CD4-positive, alpha-beta T cell (primary cell): Measurements from ENCODE around the gene NPR2. TPM values are rescaled to one million over a fixed set of nuclear protein-coding genes. Genes with fewer than 3 reads are reported as not detected.

ENCODE experiments used
- ATAC-seq: fragments of 200-7000 bp; cut with Tn5 transposase; one replicate; pipeline ENCODE4 v1.10.0; 2022; ENCODE audit warnings: mild to moderate bottlenecking; ENCODE audit not compliant: poor library complexity
- CTCF ChIA-PET: fragments of 350-600 bp; sonication (Branson Sonifier 250); formaldehyde crosslinking; loops from one replicate; lab custom pipeline; 2021; ENCODE audit warnings: antibody characterized with exemption, inconsistent platforms; lab: Charles Lee
- POLR2A ChIA-PET: fragments of 350-600 bp; sonication (Branson Sonifier 250); formaldehyde crosslinking; loops from one replicate; lab custom pipeline; 2021; ENCODE audit warnings: antibody characterized with exemption, inconsistent platforms; lab: Charles Lee
- DNase-seq, 14 experiments: peaks; one replicate each; pipeline ENCODE4 v3.0.0-alpha.2; 2013 to 2020; ENCODE audit warnings: mixed read lengths in 2 of 14
- H3K27ac ChIP-seq, 2 donors: one replicate each; pipeline versions ENCODE4 v1.5.1 to v1.7.0; 2013; ENCODE audit warnings: low read length in 2 of 2, low read depth in 1 of 2, mild to moderate bottlenecking in 1 of 2
- H3K27me3 ChIP-seq, 2 experiments: 1 replicate in 1 of 2; 2 replicates in 1 of 2; pipeline versions ENCODE4 v1.6.1 to v1.7.0; 2013; ENCODE audit warnings: low read length in 2 of 2, control low read depth in 1 of 2, mild to moderate bottlenecking in 1 of 2, moderate library complexity in 1 of 2; ENCODE audit not compliant: insufficient read depth in 2 of 2, control insufficient read depth in 1 of 2
- H3K36me3 ChIP-seq: one replicate; pipeline ENCODE4 v1.6.1; 2013; ENCODE audit warnings: low read length, control low read depth; ENCODE audit not compliant: insufficient read depth
- H3K4me1 ChIP-seq: one replicate; pipeline ENCODE4 v1.6.1; 2013; ENCODE audit warnings: low read length, control low read depth; ENCODE audit not compliant: insufficient read depth
- H3K4me3 ChIP-seq: one replicate; pipeline ENCODE4 v1.5.1; 2013; ENCODE audit warnings: mild to moderate bottlenecking, low read length, moderate library complexity
- H3K9me3 ChIP-seq, 2 experiments: 1 replicate in 1 of 2; 2 replicates in 1 of 2; pipeline versions ENCODE4 v1.6.1 to v1.7.0; 2013; ENCODE audit warnings: low read length in 2 of 2, mild to moderate bottlenecking in 2 of 2, control low read depth in 1 of 2, moderate library complexity in 1 of 2; ENCODE audit not compliant: control insufficient read depth in 1 of 2, insufficient read depth in 1 of 2
- H3K27ac Mint-ChIP-seq: one replicate; pipeline ENCODE4 v1.8.0; 2020; ENCODE audit warnings: mixed read lengths
- H3K27me3 Mint-ChIP-seq: one replicate; pipeline ENCODE4 v1.8.0; 2021; ENCODE audit warnings: mixed read lengths
- H3K36me3 Mint-ChIP-seq: one replicate; pipeline ENCODE4 v1.8.0; 2021; ENCODE audit warnings: low read depth, mixed read lengths
- H3K4me1 Mint-ChIP-seq: one replicate; pipeline ENCODE4 v1.8.0; 2021; ENCODE audit warnings: low read depth, mixed read lengths
- H3K4me3 Mint-ChIP-seq: one replicate; pipeline ENCODE4 v1.8.0; 2020; ENCODE audit warnings: mild to moderate bottlenecking, mixed read lengths
- H3K9me3 Mint-ChIP-seq: one replicate; pipeline ENCODE4 v1.8.0; 2020; ENCODE audit warnings: mixed read lengths
- intact Hi-C, 2 experiments: fragments of 100-400 bp; cut with DNase I in 1 of 2; cut with micrococcal nuclease in 1 of 2; formaldehyde crosslinking; loops; one replicate each; pipeline versions ENCODE4 v1.15.1 to v1.9.0; 2023 to 2025; cut with DNase I, micrococcal nuclease
- total RNA-seq, 174 experiments: library from RNA in 2 of 174; stranded (reverse) in 2 of 174; gene quantifications; one replicate each; pipeline ENCODE4 v1.2.3 and lab custom pipeline; 2021 to 2026
- TF ChIP-seq, protein P1 (sequence below): fragments of 200-600 bp; IDR thresholded peaks from one replicate; pipeline ENCODE4 v1.8.0; 2022; ENCODE audit warnings: antibody characterized with exemption, mild to moderate bottlenecking

The NPR2 gene
- total RNA-seq, 2 experiments from 2014 or later, result 1.2 to 4.2 TPM

DNA sequence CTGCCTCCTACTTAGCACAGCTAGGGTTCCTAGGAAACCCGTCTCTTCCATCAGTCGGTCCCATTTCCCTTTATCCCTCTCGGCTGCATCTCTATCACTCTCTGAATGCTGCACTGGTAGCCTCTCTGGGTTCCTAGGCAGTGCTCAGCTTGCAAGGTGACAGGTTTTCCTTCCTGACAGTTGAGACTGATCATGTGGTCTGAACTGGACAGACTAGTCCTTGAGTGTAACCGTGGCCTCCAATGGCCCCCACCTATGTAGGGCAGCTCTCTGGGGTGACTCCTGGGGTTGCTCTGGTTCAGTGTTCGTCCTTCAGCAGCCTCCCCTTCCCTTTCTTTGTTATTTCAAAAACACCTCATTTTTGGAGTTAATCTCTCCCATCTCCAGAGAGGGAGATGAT lies 41.4 kb downstream of the NPR2 start:
- peaks cover 30% of the 10 kb centered on the region for H3K4me1 ChIP-seq
- H3K36me3 ChIP-seq, result no peaks in the 10 kb centered on the region
- ChIA-PET CTCF (interaction anchor here (1.3 kb wide), 1 partner anchor 49 kb away, joined by 4 read pairs; no protein-coding TSS in a partner anchor), POLR2A (no interaction called here)
- TF ChIP-seq, protein P1, sequence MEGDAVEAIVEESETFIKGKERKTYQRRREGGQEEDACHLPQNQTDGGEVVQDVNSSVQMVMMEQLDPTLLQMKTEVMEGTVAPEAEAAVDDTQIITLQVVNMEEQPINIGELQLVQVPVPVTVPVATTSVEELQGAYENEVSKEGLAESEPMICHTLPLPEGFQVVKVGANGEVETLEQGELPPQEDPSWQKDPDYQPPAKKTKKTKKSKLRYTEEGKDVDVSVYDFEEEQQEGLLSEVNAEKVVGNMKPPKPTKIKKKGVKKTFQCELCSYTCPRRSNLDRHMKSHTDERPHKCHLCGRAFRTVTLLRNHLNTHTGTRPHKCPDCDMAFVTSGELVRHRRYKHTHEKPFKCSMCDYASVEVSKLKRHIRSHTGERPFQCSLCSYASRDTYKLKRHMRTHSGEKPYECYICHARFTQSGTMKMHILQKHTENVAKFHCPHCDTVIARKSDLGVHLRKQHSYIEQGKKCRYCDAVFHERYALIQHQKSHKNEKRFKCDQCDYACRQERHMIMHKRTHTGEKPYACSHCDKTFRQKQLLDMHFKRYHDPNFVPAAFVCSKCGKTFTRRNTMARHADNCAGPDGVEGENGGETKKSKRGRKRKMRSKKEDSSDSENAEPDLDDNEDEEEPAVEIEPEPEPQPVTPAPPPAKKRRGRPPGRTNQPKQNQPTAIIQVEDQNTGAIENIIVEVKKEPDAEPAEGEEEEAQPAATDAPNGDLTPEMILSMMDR, result no peak
- intact Hi-C loops, result no loop called here
- ATAC-seq (no peak), DNase-seq (no peak)
- no peaks in the 10 kb centered on the region for H3K9me3 ChIP-seq
- Mint-ChIP-seq H3K4me1 (peaks cover 40% of the 10 kb centered on the region), H3K36me3 (no peaks in the 10 kb centered on the region), H3K9me3 (no peaks in the 10 kb centered on the region), H3K27ac (no peak overlapping the region), H3K4me3 (peak overlapping the region; percentile 16), H3K27me3 (no peaks in the 10 kb centered on the region)
- H3K27ac ChIP-seq, result no peak overlapping the region
- H3K4me3 ChIP-seq, result no peak overlapping the region
- no peaks in the 10 kb centered on the region for H3K27me3 ChIP-seq

DNA sequence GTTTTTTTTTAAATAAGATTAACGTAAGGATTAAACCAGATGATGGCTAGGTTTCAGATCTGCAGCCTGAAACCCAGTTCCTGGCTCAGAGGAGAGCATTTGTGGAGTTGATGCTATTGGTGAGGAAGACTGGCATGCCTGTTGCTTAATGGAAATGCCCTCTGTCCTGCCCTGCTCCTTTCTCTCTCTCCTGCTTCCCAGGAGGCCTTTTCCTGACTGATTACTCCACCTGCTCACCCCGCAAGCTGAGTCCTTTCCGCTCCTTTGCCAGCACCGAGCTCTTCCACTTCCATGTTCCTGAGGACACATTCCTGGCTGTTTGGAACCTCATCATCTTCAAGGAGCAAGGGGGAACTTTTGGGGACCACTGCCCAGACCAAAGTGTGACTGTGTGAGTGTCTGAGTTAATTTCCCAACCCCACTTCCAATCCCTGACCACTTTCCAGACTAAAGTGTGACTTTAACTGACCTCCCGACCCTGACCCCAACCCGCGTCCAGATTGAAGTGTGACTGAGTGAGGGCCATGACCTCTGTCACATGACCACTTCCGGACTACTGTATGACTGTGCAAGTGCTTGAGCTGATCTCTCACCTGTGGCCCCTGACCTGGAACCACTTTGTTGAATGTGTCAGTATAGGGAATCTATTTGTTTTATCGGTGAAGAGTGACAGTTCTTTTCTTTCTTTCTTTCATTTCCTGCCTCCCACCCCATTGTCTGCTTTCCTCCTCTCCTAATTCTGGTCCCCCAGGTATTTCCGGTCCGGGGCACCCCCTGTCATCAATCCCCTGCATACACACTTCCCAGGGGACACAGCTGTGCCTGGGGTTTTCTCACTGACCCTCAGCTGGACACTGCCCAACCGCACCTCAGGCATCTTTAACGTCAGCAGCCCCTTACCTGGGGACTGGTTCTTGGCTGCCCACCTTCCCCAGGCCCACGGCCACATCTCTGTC lies 43.1 kb downstream of the NPR2 start:
- DNase-seq (no peak), ATAC-seq (no peak)
- Mint-ChIP-seq H3K36me3 (no peaks in the 10 kb centered on the region), H3K4me1 (peaks cover 28% of the 10 kb centered on the region), H3K27me3 (no peaks in the 10 kb centered on the region), H3K4me3 (no peak overlapping the region), H3K9me3 (no peaks in the 10 kb centered on the region), H3K27ac (no peak overlapping the region)
- ChIA-PET POLR2A (interaction anchor here (1.2 kb wide), 1 partner anchor 23 kb away, joined by 3 read pairs; the partner anchor contains the start of gene SPAG8), CTCF (interaction anchor here (0.8 to 1.5 kb wide), 5 partner anchors 9 to 98 kb away, joined by 3 to 5 read pairs (median 4); no protein-coding TSS in a partner anchor)
- TF ChIP-seq, protein P1, result no peak
- no peaks in the 10 kb centered on the region for H3K9me3 ChIP-seq
- no peaks in the 10 kb centered on the region for H3K36me3 ChIP-seq
- H3K4me3 ChIP-seq, result no peak overlapping the region
- H3K4me1 ChIP-seq, result peaks cover 21% of the 10 kb centered on the region
- no peak overlapping the region for H3K27ac ChIP-seq
- intact Hi-C loops, result no loop called here
- H3K27me3 ChIP-seq, result no peaks in the 10 kb centered on the region

DNA sequence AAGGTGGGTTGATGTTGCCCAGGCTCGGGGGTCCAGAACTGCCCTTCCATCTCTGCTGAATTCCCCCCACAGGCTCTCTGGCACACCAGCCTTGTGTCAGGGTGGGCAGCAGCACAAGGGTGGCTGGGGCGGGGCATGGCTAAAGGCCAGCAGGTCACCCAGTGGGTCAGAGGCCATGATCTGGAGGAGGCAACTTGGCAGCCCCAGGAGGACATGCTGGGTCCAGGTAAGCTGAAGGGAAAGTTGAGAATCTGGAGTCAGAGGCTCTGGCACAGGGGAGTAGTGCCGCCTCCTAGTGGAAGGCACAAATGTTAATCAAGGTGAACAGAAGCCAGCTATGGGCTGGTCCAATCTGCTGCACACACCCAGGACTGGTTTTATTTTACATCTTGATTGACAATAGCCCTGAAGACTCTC lies 43.8 kb downstream of the NPR2 start:
- no peak overlapping the region for H3K4me3 Mint-ChIP-seq
- no peaks in the 10 kb centered on the region for H3K27me3 ChIP-seq
- H3K9me3 ChIP-seq, result no peaks in the 10 kb centered on the region
- TF ChIP-seq, protein P1, result no peak
- CTCF ChIA-PET, result interaction anchor here (0.6 to 2.1 kb wide), 6 partner anchors 9 to 1614 kb away, joined by 3 to 9 read pairs (median 4); no protein-coding TSS in a partner anchor
- no peak overlapping the region for H3K4me3 ChIP-seq
- no peak overlapping the region for H3K27ac Mint-ChIP-seq
- peaks cover 22% of the 10 kb centered on the region for H3K4me1 Mint-ChIP-seq
- no peak overlapping the region for H3K27ac ChIP-seq
- intact Hi-C loops, result no loop called here
- H3K9me3 Mint-ChIP-seq, result no peaks in the 10 kb centered on the region
- peaks cover 14% of the 10 kb centered on the region for H3K4me1 ChIP-seq
- peak in 2 of 14 experiments; percentile 33 to 39 for DNase-seq
- ATAC-seq, result peak; percentile 48
- H3K36me3 ChIP-seq, result no peaks in the 10 kb centered on the region
- H3K36me3 Mint-ChIP-seq, result no peaks in the 10 kb centered on the region
- H3K27me3 Mint-ChIP-seq, result no peaks in the 10 kb centered on the region
- POLR2A ChIA-PET, result interaction anchor here (1.2 kb wide), 1 partner anchor 24 kb away, joined by 3 read pairs; the partner anchor contains the start of gene SPAG8
